B cell (primary cell): ENCODE measurements around the gene MCTP1. TPM values are rescaled to one million over a fixed set of nuclear protein-coding genes. Genes with fewer than 3 reads are reported as not detected.

Experiments
- ATAC-seq: fragments of 200-7000 bp; cut with Tn5 transposase; one replicate; pipeline ENCODE4 v1.10.0; 2021; ENCODE audit warnings: low read depth, mild to moderate bottlenecking, moderate number of reproducible peaks, moderate library complexity
- CTCF ChIA-PET: fragments of 350-600 bp; sonication (Branson Sonifier 250); formaldehyde crosslinking; loops from one replicate; lab custom pipeline; 2021; ENCODE audit warnings: antibody characterized with exemption, inconsistent platforms; lab: Charles Lee
- POLR2A ChIA-PET: fragments of 350-600 bp; sonication (Branson Sonifier 250); formaldehyde crosslinking; loops from one replicate; lab custom pipeline; 2021; ENCODE audit warnings: antibody characterized with exemption; lab: Charles Lee
- DNase-seq: peaks from one replicate; pipeline ENCODE4 v3.0.0; 2013
- H2AFZ ChIP-seq: 2 replicates; pipeline ENCODE4 v1.6.1; 2012; ENCODE audit warnings: mild to moderate bottlenecking, low read depth, low read length; ENCODE audit not compliant: insufficient read depth, poor library complexity, severe bottlenecking
- H3K27ac ChIP-seq, 2 donors: 1 replicate in 1 of 2; 2 replicates in 1 of 2; pipeline ENCODE4 v1.5.1; 2012 to 2013; ENCODE audit warnings: low read length in 2 of 2, mild to moderate bottlenecking in 2 of 2, moderate library complexity in 1 of 2
- H3K27me3 ChIP-seq, 4 experiments: fragments of 200-600 bp in 1 of 4; sonication (generic) in 1 of 4; replicated peaks in 1 of 4; 1 replicate in 2 of 4; 2 replicates in 2 of 4; pipeline versions ENCODE4 v1.6.1 to v1.7.0; 2013 to 2016; ENCODE audit warnings: low read length in 3 of 4, mild to moderate bottlenecking in 2 of 4, mixed read lengths in 1 of 4, moderate library complexity in 1 of 4; ENCODE audit not compliant: insufficient read depth in 4 of 4, control insufficient read depth in 3 of 4; ENCODE audit errors: control extremely low read depth in 1 of 4
- H3K36me3 ChIP-seq, 2 experiments: replicated peaks in 1 of 2; 1 replicate in 1 of 2; 2 replicates in 1 of 2; pipeline versions ENCODE4 v1.6.1 to v1.7.1; 2013; ENCODE audit warnings: low read length in 1 of 2; ENCODE audit not compliant: insufficient read depth in 2 of 2, control insufficient read depth in 1 of 2; ENCODE audit errors: control extremely low read depth in 1 of 2, extremely low read depth in 1 of 2
- H3K4me1 ChIP-seq, 2 donors: fragments of 200-600 bp in 1 of 2; sonication (generic) in 1 of 2; 1 replicate in 1 of 2; 2 replicates in 1 of 2; pipeline versions ENCODE4 v1.5.1 to v1.6.1; 2013 to 2017; ENCODE audit warnings: low read length in 2 of 2; ENCODE audit not compliant: control insufficient read depth in 2 of 2, insufficient read depth in 2 of 2
- H3K4me2 ChIP-seq: replicated peaks from 2 replicates; pipeline ENCODE3; 2012; ENCODE audit warnings: mild to moderate bottlenecking, low read depth, low read length; ENCODE audit not compliant: poor library complexity, severe bottlenecking
- H3K4me3 ChIP-seq, 5 experiments: fragments of 200-600 bp in 1 of 5; sonication (generic) in 1 of 5; 1 replicate in 3 of 5; 2 replicates in 2 of 5; pipeline versions ENCODE4 v1.5.1 to v1.7.0; 2011 to 2016; ENCODE audit warnings: low read length in 4 of 5, mild to moderate bottlenecking in 4 of 5, low read depth in 2 of 5, control low read depth in 1 of 5, moderate library complexity in 1 of 5; ENCODE audit not compliant: insufficient read depth in 1 of 5; ENCODE audit errors: control extremely low read depth in 1 of 5, extremely low read depth in 1 of 5
- H3K79me2 ChIP-seq: fragments of 200-600 bp; sonication (generic); one replicate; pipeline ENCODE4 v1.6.0; 2016; ENCODE audit warnings: low read length; ENCODE audit not compliant: control insufficient read depth, insufficient read depth
- H3K9ac ChIP-seq: fragments of 200-600 bp; sonication (generic); 2 replicates; pipeline ENCODE4 v1.6.1; 2017; ENCODE audit warnings: mild to moderate bottlenecking, low read length, moderate library complexity
- H3K9me3 ChIP-seq, 3 donors: one replicate each; pipeline versions ENCODE4 v1.6.1 to v1.7.1; 2013; ENCODE audit warnings: low read length in 2 of 3; ENCODE audit not compliant: control insufficient read depth in 2 of 3, insufficient read depth in 1 of 3; ENCODE audit errors: control extremely low read depth in 1 of 3
- H4K20me1 ChIP-seq: 2 replicates; pipeline ENCODE4 v1.6.0; 2012; ENCODE audit warnings: mild to moderate bottlenecking, low read length; ENCODE audit not compliant: insufficient read depth, control insufficient read depth, poor library complexity, severe bottlenecking
- H3K27ac Mint-ChIP-seq: one replicate; pipeline ENCODE4 v1.8.0; 2021; ENCODE audit warnings: mixed read lengths
- H3K27me3 Mint-ChIP-seq: one replicate; pipeline ENCODE4 v1.8.0; 2021; ENCODE audit warnings: mixed read lengths
- H3K4me1 Mint-ChIP-seq: one replicate; pipeline ENCODE4 v1.8.0; 2021; ENCODE audit warnings: mixed read lengths
- H3K4me3 Mint-ChIP-seq: one replicate; pipeline ENCODE4 v1.8.0; 2021; ENCODE audit warnings: mixed read lengths
- H3K9me3 Mint-ChIP-seq: one replicate; pipeline ENCODE4 v1.8.0; 2022; ENCODE audit warnings: mixed read lengths; ENCODE audit not compliant: insufficient read depth
- EZH2 ChIP-seq: IDR thresholded peaks from 2 replicates; pipeline ENCODE4 v1.6.1; 2012; ENCODE audit warnings: borderline replicate concordance, low read depth, mild to moderate bottlenecking, moderate library complexity, low read length; ENCODE audit not compliant: insufficient read depth, poor library complexity, severe bottlenecking
- WGBS: methylation state at CpG from one replicate; pipeline ENCODE4 v1.1.5; 2013; ENCODE audit warnings: missing lambda C conversion rate; ENCODE audit not compliant: insufficient coverage; 5-methylcytosine and 5-hydroxymethylcytosine counted together
- intact Hi-C: fragments of 100-400 bp; cut with micrococcal nuclease; formaldehyde crosslinking; loops from one replicate; pipeline ENCODE4 v1.10.0; 2022
- polyA plus RNA-seq: library from polyadenylated mRNA; depleted of rRNA; stranded (reverse); fragments of >200 nt; gene quantifications from 2 replicates; pipeline ENCODE4 v1.2.3, GENCODE V29; 2012
- total RNA-seq, 2 donors: library from RNA; stranded (reverse); fragments of 120-200 nt in 1 of 2; gene quantifications; 1 replicate in 1 of 2; 2 replicates in 1 of 2; pipeline versions ENCODE4 v1.2.3 to v1.2.4, GENCODE V29; 2013 to 2022
- TF ChIP-seq, protein P1 (sequence below): fragments of 200-600 bp; IDR thresholded peaks from one replicate; pipeline ENCODE4 v1.8.0; 2022; ENCODE audit warnings: antibody characterized with exemption, mild to moderate bottlenecking

MCTP1 gene
- total and polyA plus RNA-seq, 2 donors (not counting 1 experiment from before 2014, with no cell fraction given): 0.42 to 2.5 TPM

DNA sequence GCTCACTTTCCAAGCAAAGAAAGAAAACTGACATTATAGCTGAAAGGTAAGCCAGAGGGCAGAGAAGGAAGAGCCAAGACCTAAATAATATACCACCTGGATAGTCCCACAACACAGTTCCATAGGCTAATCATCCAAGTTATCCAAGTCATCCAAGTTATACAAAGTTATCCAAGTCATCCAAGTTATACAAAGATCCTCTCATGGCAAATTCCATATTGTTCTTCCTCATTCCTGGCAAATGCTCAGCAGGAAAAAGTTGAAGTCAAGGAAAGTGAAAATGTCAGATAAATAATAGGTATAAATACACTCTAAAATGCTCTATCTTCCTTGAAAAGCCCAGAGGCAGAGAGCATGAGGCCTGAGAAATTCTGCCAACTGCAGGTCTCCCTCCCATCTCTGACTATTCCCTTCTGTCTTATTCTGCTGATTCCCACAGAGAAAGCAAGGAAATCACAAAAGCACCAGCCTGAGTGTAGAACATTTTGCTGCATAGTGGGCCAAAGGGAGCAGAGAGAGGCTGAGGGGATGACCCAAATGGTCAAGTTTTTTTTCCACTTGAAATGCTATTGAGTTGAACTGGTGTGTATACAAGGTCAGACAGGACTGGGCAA, 12.5 kb downstream of the MCTP1 start:
- CTCF ChIA-PET: no interaction called here
- DNase-seq: no peak
- H4K20me1 ChIP-seq: no peaks in the 10 kb centered on the region
- H3K4me2 ChIP-seq: no peak overlapping the region
- intact Hi-C loops: no loop called here
- H3K27me3 ChIP-seq: peaks cover 0 to 3% (median 0%) of the 10 kb centered on the region in 4 experiments
- no peaks in the 10 kb centered on the region for H3K9me3 Mint-ChIP-seq
- H3K27me3 Mint-ChIP-seq: peaks cover 22% of the 10 kb centered on the region
- H3K27ac ChIP-seq: no peak overlapping the region
- no peak overlapping the region for H3K27ac Mint-ChIP-seq
- TF ChIP-seq, protein P1, sequence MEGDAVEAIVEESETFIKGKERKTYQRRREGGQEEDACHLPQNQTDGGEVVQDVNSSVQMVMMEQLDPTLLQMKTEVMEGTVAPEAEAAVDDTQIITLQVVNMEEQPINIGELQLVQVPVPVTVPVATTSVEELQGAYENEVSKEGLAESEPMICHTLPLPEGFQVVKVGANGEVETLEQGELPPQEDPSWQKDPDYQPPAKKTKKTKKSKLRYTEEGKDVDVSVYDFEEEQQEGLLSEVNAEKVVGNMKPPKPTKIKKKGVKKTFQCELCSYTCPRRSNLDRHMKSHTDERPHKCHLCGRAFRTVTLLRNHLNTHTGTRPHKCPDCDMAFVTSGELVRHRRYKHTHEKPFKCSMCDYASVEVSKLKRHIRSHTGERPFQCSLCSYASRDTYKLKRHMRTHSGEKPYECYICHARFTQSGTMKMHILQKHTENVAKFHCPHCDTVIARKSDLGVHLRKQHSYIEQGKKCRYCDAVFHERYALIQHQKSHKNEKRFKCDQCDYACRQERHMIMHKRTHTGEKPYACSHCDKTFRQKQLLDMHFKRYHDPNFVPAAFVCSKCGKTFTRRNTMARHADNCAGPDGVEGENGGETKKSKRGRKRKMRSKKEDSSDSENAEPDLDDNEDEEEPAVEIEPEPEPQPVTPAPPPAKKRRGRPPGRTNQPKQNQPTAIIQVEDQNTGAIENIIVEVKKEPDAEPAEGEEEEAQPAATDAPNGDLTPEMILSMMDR: no peak
- no peak for TF ChIP-seq EZH2
- no peak overlapping the region for H3K4me3 Mint-ChIP-seq
- POLR2A ChIA-PET: no interaction called here
- H3K9ac ChIP-seq: no peak overlapping the region
- no peak for ATAC-seq
- no peaks in the 10 kb centered on the region for H3K79me2 ChIP-seq
- no peak overlapping the region for H2AFZ ChIP-seq
- no peaks in the 10 kb centered on the region for H3K9me3 ChIP-seq
- no peak overlapping the region for H3K4me3 ChIP-seq
- no peaks in the 10 kb centered on the region for H3K4me1 Mint-ChIP-seq
- no peaks in the 10 kb centered on the region for H3K4me1 ChIP-seq
- H3K36me3 ChIP-seq: no peaks in the 10 kb centered on the region

DNA sequence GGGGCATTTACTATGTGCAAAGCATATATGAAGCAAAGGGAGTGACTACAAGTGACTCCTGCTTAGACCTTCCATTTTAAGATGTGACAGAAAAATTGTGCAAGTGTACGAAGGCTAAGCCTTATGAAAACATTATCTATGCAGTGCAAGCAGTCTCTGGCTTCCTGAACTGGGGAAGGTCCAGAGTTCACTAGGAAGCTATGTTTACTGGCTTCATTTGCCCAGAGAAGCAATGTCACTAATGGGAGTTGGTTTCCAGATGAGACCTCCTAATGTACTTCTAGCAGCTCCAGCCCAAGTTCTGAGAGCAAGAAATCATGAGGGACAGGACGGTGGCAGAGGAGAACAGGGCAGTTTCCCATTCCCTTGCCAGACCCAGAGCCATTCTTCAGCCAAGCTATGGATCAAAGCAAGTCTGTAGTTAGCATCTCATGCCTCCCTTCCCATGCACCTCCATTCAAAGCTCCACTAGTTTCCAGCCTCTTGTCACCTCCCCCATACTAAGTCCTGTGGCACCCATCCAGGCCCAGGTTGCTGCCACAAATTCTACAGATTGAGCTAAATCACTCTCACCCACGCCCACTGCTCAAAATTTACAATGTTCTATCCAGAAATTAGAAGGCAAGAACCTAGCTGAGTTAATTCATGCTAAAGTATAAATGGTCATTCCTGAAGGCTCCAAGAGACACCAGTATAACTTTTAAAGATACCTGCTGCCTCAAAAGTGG, 21.8 kb downstream of the MCTP1 start:
- no peak overlapping the region for H3K27ac Mint-ChIP-seq

More for the DNA sequence above, 21.8 kb downstream of the MCTP1 start:
- Mint-ChIP-seq H3K9me3 (no peaks in the 10 kb centered on the region), H3K4me3 (no peak overlapping the region), H3K27me3 (peaks cover 11% of the 10 kb centered on the region), H3K4me1 (no peaks in the 10 kb centered on the region)
- no peak for DNase-seq
- no peaks in the 10 kb centered on the region for H3K4me1 ChIP-seq
- no peak overlapping the region for H3K27ac ChIP-seq
- TF ChIP-seq, protein P1: no peak
- TF ChIP-seq EZH2: no peak
- no peak overlapping the region for H3K4me2 ChIP-seq
- H4K20me1 ChIP-seq: no peaks in the 10 kb centered on the region
- H2AFZ ChIP-seq: no peak overlapping the region
- 100% methylated on average over 2 of the region's 3 CpGs for WGBS
- intact Hi-C loops: no loop called here
- ATAC-seq: no peak
- no peak overlapping the region for H3K9ac ChIP-seq
- no peaks in the 10 kb centered on the region for H3K36me3 ChIP-seq
- H3K79me2 ChIP-seq: no peaks in the 10 kb centered on the region
- H3K9me3 ChIP-seq: no peaks in the 10 kb centered on the region
- no peak overlapping the region for H3K4me3 ChIP-seq
- H3K27me3 ChIP-seq: no peaks in the 10 kb centered on the region
- ChIA-PET CTCF (no interaction called here), POLR2A (no interaction called here)
